ENCODE measurements around the gene TMEM132C. TPM values are rescaled to one million over a fixed set of nuclear protein-coding genes. Genes with fewer than 3 reads are reported as not detected.

TMEM132C gene
- total and polyA plus RNA-seq, 2 of the 4 experiments (the other 2 are of a cell fraction) = not detected

GRCh38 chr12:128471491-128471890 is 204.5 kb downstream of the TMEM132C start:
- BruUV-seq (replicated peaks) = no TSS peak
- no peaks in the 10 kb centered on the region for H3K79me1 ChIP-seq (ENCODE audit: low read depth in 1 of 2, low read length in 2 of 2)
- no peak for TF ChIP-seq RAD21 (IDR thresholded peaks at IDR 0.05; ENCODE audit: low read length)
- no peak for TF ChIP-seq BHLHE40 (IDR thresholded peaks at IDR 0.05; ENCODE audit: low read depth, low read length)
- no peak for TF ChIP-seq CEBPB (IDR thresholded peaks at IDR 0.05; ENCODE audit: low read depth, low read length)
- no peak for TF ChIP-seq USF2 (IDR thresholded peaks at IDR 0.05; ENCODE audit: low read depth, low read length)
- TF ChIP-seq POLR2A (IDR thresholded peaks at IDR 0.05; ENCODE audit: low read depth, low read length) = no peak
- TF ChIP-seq FOS (IDR thresholded peaks at IDR 0.05; ENCODE audit: low read depth, low read length) = no peak
- no peak for TF ChIP-seq SMC3 (IDR thresholded peaks at IDR 0.05; ENCODE audit: low read depth, low read length)
- TF ChIP-seq RFX5 (IDR thresholded peaks at IDR 0.05; ENCODE audit: low read depth, low read length) = no peak
- TF ChIP-seq CTCF (conservative IDR thresholded peaks at IDR 0.05; ENCODE audit: low read depth, low read length) = no peak
- no peak for TF ChIP-seq MAZ (IDR thresholded peaks at IDR 0.05; ENCODE audit: borderline replicate concordance, low read depth, low read length)
- no peak for DNase-seq
- H3K27me3 ChIP-seq (ENCODE audit: control insufficient read depth, insufficient read depth, low read length) = no peaks in the 10 kb centered on the region
- no peak overlapping the region for H2AK5ac ChIP-seq (ENCODE audit: low read depth, low read length)
- H3K36me3 ChIP-seq (ENCODE audit: control insufficient read depth, insufficient read depth, low read length) = no peaks in the 10 kb centered on the region
- H2BK5ac ChIP-seq (ENCODE audit: low read depth, low read length, poor library complexity, severe bottlenecking) = no peak overlapping the region
- H3K14ac ChIP-seq (replicated peaks; ENCODE audit: low read depth, low read length) = no peak overlapping the region
- no peak overlapping the region for H3K18ac ChIP-seq (ENCODE audit: low read depth, low read length)
- H2AFZ ChIP-seq (replicated peaks; ENCODE audit: low read length, poor library complexity) = no peak overlapping the region
- H3K9ac ChIP-seq (ENCODE audit: low read depth, low read length) = no peak overlapping the region
- ChIA-PET CTCF (no interaction called here), POLR2A (ENCODE audit: unreplicated experiment) (no interaction called here)
- H3K4me3 ChIP-seq (ENCODE audit: insufficient read depth, low read depth, low read length) = no peak overlapping the region
- no peak overlapping the region for H3K23ac ChIP-seq (ENCODE audit: low read depth, low read length)
- no peaks in the 10 kb centered on the region for H3K9me1 ChIP-seq (ENCODE audit: insufficient read depth, low read length)
- no peak overlapping the region for H2BK15ac ChIP-seq (ENCODE audit: low read depth, low read length)
- H4K8ac ChIP-seq (ENCODE audit: low read depth in 2 of 2, low read length in 2 of 2) = no peak overlapping the region
- in situ Hi-C loops (cut with MboI; ENCODE audit: low sequenced_read_pairs) = no loop called here
- dilution Hi-C loops (cut with HindIII; ENCODE audit: low sequenced_read_pairs, unreplicated experiment) = no loop called here
- no peak overlapping the region for H3K27ac ChIP-seq (ENCODE audit: insufficient read depth, low read length)
- no CpG with 5 or more reads among the region's 2 CpGs for WGBS, 2 experiments (ENCODE audit: extremely low coverage in 2 of 2, insufficient read length in 1 of 2)
- no peak overlapping the region for H3K4ac ChIP-seq (ENCODE audit: low read depth, low read length)
- H4K20me1 ChIP-seq (ENCODE audit: insufficient read depth, low read length) = no peaks in the 10 kb centered on the region
- no peak overlapping the region for H2BK120ac ChIP-seq (ENCODE audit: low read depth, low read length)
- H4K91ac ChIP-seq (ENCODE audit: insufficient read depth, low read depth, low read length) = no peak overlapping the region
- ATAC-seq (ENCODE audit: low read depth) = no peak
- H2BK20ac ChIP-seq (ENCODE audit: low read depth, low read length) = no peak overlapping the region
- no peak overlapping the region for H3K4me2 ChIP-seq (ENCODE audit: low read depth, low read length)
- H2AK9ac ChIP-seq (replicated peaks; ENCODE audit: low read depth, low read length, poor library complexity) = no peak overlapping the region
- no peak overlapping the region for H3K56ac ChIP-seq (ENCODE audit: extremely low read depth, insufficient read depth, low read length)
- no peaks in the 10 kb centered on the region for H3K4me1 ChIP-seq (ENCODE audit: control insufficient read depth, insufficient read depth, low read length)
- no peak overlapping the region for H4K5ac ChIP-seq (ENCODE audit: low read depth, low read length)
- intact Hi-C loops (cut with micrococcal nuclease) = no loop called here
- H3K9me3 ChIP-seq (ENCODE audit: control insufficient read depth, insufficient read depth, low read length) = peaks cover 37% of the 10 kb centered on the region

Measured in IMR-90 (cell line).